ENCODE results near the gene WIPI1. TPM values are rescaled to one million over a fixed set of nuclear protein-coding genes. Genes with fewer than 3 reads are reported as not detected.

The WIPI1 gene
- total and polyA plus RNA-seq, 9 of the 15 experiments (the other 6 are each of a cell fraction or from before 2014, with no cell fraction given), result 3.7 to 23.5 (median 11.8) TPM

GRCh38 chr17:68453991-68454665 is 3.2 kb downstream of the WIPI1 start:
- no peak overlapping the region for H3K4me2 ChIP-seq (ENCODE audit: insufficient read depth, low read length)
- H2AFZ ChIP-seq (ENCODE audit: low read depth, low read length), result no peak overlapping the region
- H3K9me1 ChIP-seq (ENCODE audit: control insufficient read depth, insufficient read depth, low read length), result no peaks in the 10 kb centered on the region
- peaks cover 13 to 16% of the 10 kb centered on the region in 2 experiments for H3K4me1 ChIP-seq (replicated peaks in 1 of 2; ENCODE audit: control insufficient read depth in 2 of 2, insufficient read depth in 2 of 2, low read length in 2 of 2)
- CTCF ChIA-PET (ENCODE audit: low intra/inter-chr PET ratio), result no interaction called here
- BruUV-seq (replicated peaks), result no TSS peak
- intact Hi-C loops (cut with micrococcal nuclease), result no loop called here
- H3K9ac ChIP-seq (ENCODE audit: insufficient read depth in 1 of 2, low read depth in 2 of 2, low read length in 2 of 2), result no peak overlapping the region
- no peak for FAIRE-seq
- H3K27me3 ChIP-seq (ENCODE audit: control insufficient read depth in 2 of 2, insufficient read depth in 2 of 2, low read length in 2 of 2), result no peaks in the 10 kb centered on the region
- no peaks in the 10 kb centered on the region for H3K9me3 ChIP-seq (replicated peaks; ENCODE audit: control insufficient read depth, insufficient read depth, low read depth, low read length)
- H3K4me3 ChIP-seq, result no peak overlapping the region
- no peak for DNase-seq (ENCODE audit: extremely low read depth in 1 of 4, low spot score in 3 of 4)
- no peak for ATAC-seq
- no peaks in the 10 kb centered on the region for H4K20me1 ChIP-seq (replicated peaks; ENCODE audit: control insufficient read depth, insufficient read depth, low read length)
- 58% methylated on average over 5 of the region's 5 CpGs for WGBS (ENCODE audit: insufficient coverage, low coverage, missing lambda C conversion rate)
- POLR2A ChIA-PET, result no interaction called here
- in situ Hi-C loops (cut with MboI), result loop anchor here (25.0 kb wide), 1 partner anchor 492 kb away; no protein-coding TSS in a partner anchor
- H3K36me3 ChIP-seq (ENCODE audit: control insufficient read depth, insufficient read depth, low read length), result no peaks in the 10 kb centered on the region
- TF ChIP-seq THRAP3 (IDR thresholded peaks at IDR 0.05; ENCODE audit: borderline replicate concordance) (no peak), ZNF354B (CRISPR knock-in tag; IDR thresholded peaks at IDR 0.05) (no peak), HSF4 (CRISPR knock-in tag; IDR thresholded peaks at IDR 0.05; ENCODE audit: borderline replicate concordance) (no peak), ZNF217 (CRISPR knock-in tag; IDR thresholded peaks at IDR 0.05) (no peak), TOE1 (IDR thresholded peaks at IDR 0.05; ENCODE audit: borderline replicate concordance) (no peak), TOE1 (CRISPR knock-in tag; IDR thresholded peaks at IDR 0.05; ENCODE audit: borderline replicate concordance, low read depth) (no peak), TAF15 (IDR thresholded peaks at IDR 0.05; ENCODE audit: low read depth, low read length) (no peak), ZNF696 (CRISPR knock-in tag; conservative IDR thresholded peaks at IDR 0.05) (no peak)
- H3K27ac ChIP-seq (ENCODE audit: extremely low read depth, low read depth, low read length), result no peak overlapping the region
- no peaks in the 10 kb centered on the region for H3K79me2 ChIP-seq (ENCODE audit: control insufficient read depth, insufficient read depth, low read length)

Measured in K562 (cell line).